Dermis microvascular lymphatic vessel endothelial cell (primary cell): ENCODE data around the gene DIPK1B. TPM values are rescaled to one million over a fixed set of nuclear protein-coding genes. Genes with fewer than 3 reads are reported as not detected.
A peak's percentile ranks its signal among the peaks of the same experiment; 100 is the strongest.

ENCODE experiments used
- DNase-seq, 2 donors: peaks; one replicate each; pipeline versions ENCODE4 v3.0.0 to v3.0.0-alpha.2; 2010; ENCODE audit warnings: low read depth in 2 of 2
- total RNA-seq: library from RNA; depleted of rRNA; stranded (reverse); fragments of >200 nt; gene quantifications from 2 replicates; pipeline ENCODE4 v1.2.1, GENCODE V29; 2014

DIPK1B gene
- total RNA-seq, 1 donor from 2014 or later: 93.8 TPM

- DNase-seq: peak in 1 of 2 donors; percentile 77
Observed at GRCh38 chr9:136673088-136673974, 39.0 kb upstream of the DIPK1B start.

GRCh38 chr9:136673975-136674785, 38.2 kb upstream of the DIPK1B start:
- peak; percentile 78 to 83 for DNase-seq

GRCh38 chr9:136674786-136675349, 37.5 kb upstream of the DIPK1B start:
- DNase-seq: peak; percentile 88 to 90

- peak in 1 of 2 donors; percentile 42 for DNase-seq
Observed at GRCh38 chr9:136675477-136676296, 36.7 kb upstream of the DIPK1B start.

- DNase-seq: no peak
Observed at GRCh38 chr9:136676297-136676794, 36.0 kb upstream of the DIPK1B start.

- DNase-seq: no peak
Observed at GRCh38 chr9:136676920-136677686, 35.3 kb upstream of the DIPK1B start.

GRCh38 chr9:136678034-136678433, 34.3 kb upstream of the DIPK1B start:
- DNase-seq: no peak

GRCh38 chr9:136678624-136679023, 33.7 kb upstream of the DIPK1B start:
- no peak for DNase-seq

- no peak for DNase-seq
Observed at GRCh38 chr9:136679431-136679941, 32.9 kb upstream of the DIPK1B start.

GRCh38 chr9:136681029-136681428, 31.3 kb upstream of the DIPK1B start:
- DNase-seq: no peak

- DNase-seq: no peak
Observed at GRCh38 chr9:136681945-136682699, 30.2 kb upstream of the DIPK1B start.

GRCh38 chr9:136682710-136683109, 29.7 kb upstream of the DIPK1B start:
- no peak for DNase-seq

- DNase-seq: no peak
Observed at GRCh38 chr9:136683173-136683745, 29.1 kb upstream of the DIPK1B start.

GRCh38 chr9:136683755-136684154, 28.6 kb upstream of the DIPK1B start:
- DNase-seq: no peak

- DNase-seq: no peak
Observed at GRCh38 chr9:136684339-136684738, 28.0 kb upstream of the DIPK1B start.

GRCh38 chr9:136684799-136685198, 27.6 kb upstream of the DIPK1B start:
- no peak for DNase-seq

GRCh38 chr9:136685216-136685615, 27.2 kb upstream of the DIPK1B start:
- DNase-seq: no peak

GRCh38 chr9:136685790-136686533, 26.4 kb upstream of the DIPK1B start:
- DNase-seq: peak in 1 of 2 donors; percentile 26

GRCh38 chr9:136686534-136686793, 25.9 kb upstream of the DIPK1B start:
- DNase-seq: no peak
